ENCODE results near the gene ZFX.

The ZFX gene

DNA sequence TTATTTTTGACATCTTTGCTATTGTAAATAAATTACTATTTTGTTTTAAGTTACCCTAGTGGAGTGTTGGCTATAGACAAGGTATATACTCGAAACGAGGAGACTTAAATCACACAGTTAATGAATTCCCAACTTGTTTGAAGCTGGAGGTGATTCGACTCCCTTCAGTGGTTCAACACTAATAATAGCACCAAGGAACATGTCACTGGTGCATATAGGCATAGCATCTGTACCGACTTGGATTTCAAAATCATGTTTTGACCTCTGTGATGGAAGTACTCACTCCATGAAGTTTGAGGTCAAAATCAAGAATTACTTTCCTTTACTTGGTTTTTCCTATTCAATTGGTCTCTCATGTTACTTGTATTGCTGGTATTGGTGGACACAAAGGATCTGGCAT, 66.5 kb downstream of the ZFX start:
- TF ChIP-seq, protein P1, sequence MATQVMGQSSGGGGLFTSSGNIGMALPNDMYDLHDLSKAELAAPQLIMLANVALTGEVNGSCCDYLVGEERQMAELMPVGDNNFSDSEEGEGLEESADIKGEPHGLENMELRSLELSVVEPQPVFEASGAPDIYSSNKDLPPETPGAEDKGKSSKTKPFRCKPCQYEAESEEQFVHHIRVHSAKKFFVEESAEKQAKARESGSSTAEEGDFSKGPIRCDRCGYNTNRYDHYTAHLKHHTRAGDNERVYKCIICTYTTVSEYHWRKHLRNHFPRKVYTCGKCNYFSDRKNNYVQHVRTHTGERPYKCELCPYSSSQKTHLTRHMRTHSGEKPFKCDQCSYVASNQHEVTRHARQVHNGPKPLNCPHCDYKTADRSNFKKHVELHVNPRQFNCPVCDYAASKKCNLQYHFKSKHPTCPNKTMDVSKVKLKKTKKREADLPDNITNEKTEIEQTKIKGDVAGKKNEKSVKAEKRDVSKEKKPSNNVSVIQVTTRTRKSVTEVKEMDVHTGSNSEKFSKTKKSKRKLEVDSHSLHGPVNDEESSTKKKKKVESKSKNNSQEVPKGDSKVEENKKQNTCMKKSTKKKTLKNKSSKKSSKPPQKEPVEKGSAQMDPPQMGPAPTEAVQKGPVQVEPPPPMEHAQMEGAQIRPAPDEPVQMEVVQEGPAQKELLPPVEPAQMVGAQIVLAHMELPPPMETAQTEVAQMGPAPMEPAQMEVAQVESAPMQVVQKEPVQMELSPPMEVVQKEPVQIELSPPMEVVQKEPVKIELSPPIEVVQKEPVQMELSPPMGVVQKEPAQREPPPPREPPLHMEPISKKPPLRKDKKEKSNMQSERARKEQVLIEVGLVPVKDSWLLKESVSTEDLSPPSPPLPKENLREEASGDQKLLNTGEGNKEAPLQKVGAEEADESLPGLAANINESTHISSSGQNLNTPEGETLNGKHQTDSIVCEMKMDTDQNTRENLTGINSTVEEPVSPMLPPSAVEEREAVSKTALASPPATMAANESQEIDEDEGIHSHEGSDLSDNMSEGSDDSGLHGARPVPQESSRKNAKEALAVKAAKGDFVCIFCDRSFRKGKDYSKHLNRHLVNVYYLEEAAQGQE (IDR thresholded peaks at IDR 0.05; ENCODE audit: insufficient replicate concordance, low read depth): no peak
- TF ChIP-seq SPI1 (IDR thresholded peaks at IDR 0.05; ENCODE audit: borderline replicate concordance, low read depth): no peak
- TF ChIP-seq, protein P2, sequence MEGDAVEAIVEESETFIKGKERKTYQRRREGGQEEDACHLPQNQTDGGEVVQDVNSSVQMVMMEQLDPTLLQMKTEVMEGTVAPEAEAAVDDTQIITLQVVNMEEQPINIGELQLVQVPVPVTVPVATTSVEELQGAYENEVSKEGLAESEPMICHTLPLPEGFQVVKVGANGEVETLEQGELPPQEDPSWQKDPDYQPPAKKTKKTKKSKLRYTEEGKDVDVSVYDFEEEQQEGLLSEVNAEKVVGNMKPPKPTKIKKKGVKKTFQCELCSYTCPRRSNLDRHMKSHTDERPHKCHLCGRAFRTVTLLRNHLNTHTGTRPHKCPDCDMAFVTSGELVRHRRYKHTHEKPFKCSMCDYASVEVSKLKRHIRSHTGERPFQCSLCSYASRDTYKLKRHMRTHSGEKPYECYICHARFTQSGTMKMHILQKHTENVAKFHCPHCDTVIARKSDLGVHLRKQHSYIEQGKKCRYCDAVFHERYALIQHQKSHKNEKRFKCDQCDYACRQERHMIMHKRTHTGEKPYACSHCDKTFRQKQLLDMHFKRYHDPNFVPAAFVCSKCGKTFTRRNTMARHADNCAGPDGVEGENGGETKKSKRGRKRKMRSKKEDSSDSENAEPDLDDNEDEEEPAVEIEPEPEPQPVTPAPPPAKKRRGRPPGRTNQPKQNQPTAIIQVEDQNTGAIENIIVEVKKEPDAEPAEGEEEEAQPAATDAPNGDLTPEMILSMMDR (IDR thresholded peaks at IDR 0.05; ENCODE audit: insufficient read depth, low read length): no peak
- no peak for TF ChIP-seq GABPA (IDR thresholded peaks at IDR 0.05; ENCODE audit: low read depth)
- TF ChIP-seq POLR2AphosphoS5 (IDR thresholded peaks at IDR 0.05; ENCODE audit: low read depth): no peak
- H3K4me3 ChIP-seq (replicated peaks; ENCODE audit: insufficient read depth, low read length): no peak overlapping the region
- DNase-seq (ENCODE audit: low read depth in 1 of 2, low spot score in 1 of 2): no peak
- H3K27ac ChIP-seq (replicated peaks): no peak overlapping the region
- no peaks in the 10 kb centered on the region for H3K27me3 ChIP-seq (ENCODE audit: insufficient read depth, poor library complexity, severe bottlenecking)

DNA sequence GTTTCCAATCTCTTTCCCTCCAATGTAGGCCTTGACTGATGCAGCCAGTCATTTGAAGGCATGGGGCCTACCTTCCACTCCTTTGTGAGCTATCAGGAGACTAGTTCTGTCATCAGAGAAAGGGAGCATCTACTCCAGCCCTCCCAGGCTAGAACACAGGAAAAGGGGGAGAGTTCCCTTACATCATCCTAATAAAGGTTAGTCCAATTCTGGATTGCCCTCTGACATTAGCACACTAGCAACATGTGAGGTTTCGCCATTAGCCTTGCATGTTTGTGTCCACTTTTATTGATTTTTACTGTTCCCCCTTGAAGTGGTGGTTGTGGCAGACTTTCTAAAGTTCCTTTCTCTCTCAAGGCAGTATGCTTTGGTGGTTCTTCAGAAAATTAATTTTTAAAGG, 67.3 kb downstream of the ZFX start:
- no peak for DNase-seq (ENCODE audit: low read depth in 1 of 2, low spot score in 1 of 2)
- H3K27ac ChIP-seq (replicated peaks): no peak overlapping the region

DNA sequence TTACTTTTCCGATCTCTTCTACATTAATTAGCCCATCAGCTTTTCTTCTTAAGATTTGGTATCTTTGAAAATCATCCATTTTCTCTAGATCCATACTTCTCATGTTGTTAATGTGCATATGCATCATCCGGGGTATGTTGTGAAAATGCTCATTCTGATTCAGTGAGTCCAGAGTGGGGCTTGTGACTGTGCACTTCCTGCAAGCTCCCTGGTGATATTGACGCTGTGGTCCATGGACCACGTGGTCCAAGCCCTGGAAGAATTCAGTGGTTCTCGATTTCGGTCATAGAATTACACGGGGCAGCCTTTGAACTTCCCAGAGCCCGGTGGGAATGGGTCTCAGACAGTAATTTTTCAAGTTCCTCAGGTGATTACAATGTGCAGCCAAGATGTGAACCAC, 69.8 kb downstream of the ZFX start:
- H3K27ac ChIP-seq (replicated peaks): no peak overlapping the region
- no peak for DNase-seq (ENCODE audit: low read depth in 1 of 2, low spot score in 1 of 2)
- H3K27me3 ChIP-seq (ENCODE audit: insufficient read depth, poor library complexity, severe bottlenecking): peaks cover 3% of the 10 kb centered on the region
- no peak overlapping the region for H3K4me3 ChIP-seq (replicated peaks; ENCODE audit: insufficient read depth, low read length)
- TF ChIP-seq SPI1 (IDR thresholded peaks at IDR 0.05; ENCODE audit: borderline replicate concordance, low read depth) (no peak), POLR2AphosphoS5 (IDR thresholded peaks at IDR 0.05; ENCODE audit: low read depth) (no peak)

More for the DNA sequence above, 67.3 kb downstream of the ZFX start:
- Histone ChIP-seq H3K27me3 (ENCODE audit: insufficient read depth, poor library complexity, severe bottlenecking) (no peaks in the 10 kb centered on the region), H3K4me3 (replicated peaks; ENCODE audit: insufficient read depth, low read length) (no peak overlapping the region)
- TF ChIP-seq, protein P2 (IDR thresholded peaks at IDR 0.05; ENCODE audit: insufficient read depth, low read length): no peak
- TF ChIP-seq SPI1 (IDR thresholded peaks at IDR 0.05; ENCODE audit: borderline replicate concordance, low read depth) (no peak), POLR2AphosphoS5 (IDR thresholded peaks at IDR 0.05; ENCODE audit: low read depth) (no peak), GABPA (IDR thresholded peaks at IDR 0.05; ENCODE audit: low read depth) (no peak)
- TF ChIP-seq, protein P1 (IDR thresholded peaks at IDR 0.05; ENCODE audit: insufficient replicate concordance, low read depth): no peak

DNA sequence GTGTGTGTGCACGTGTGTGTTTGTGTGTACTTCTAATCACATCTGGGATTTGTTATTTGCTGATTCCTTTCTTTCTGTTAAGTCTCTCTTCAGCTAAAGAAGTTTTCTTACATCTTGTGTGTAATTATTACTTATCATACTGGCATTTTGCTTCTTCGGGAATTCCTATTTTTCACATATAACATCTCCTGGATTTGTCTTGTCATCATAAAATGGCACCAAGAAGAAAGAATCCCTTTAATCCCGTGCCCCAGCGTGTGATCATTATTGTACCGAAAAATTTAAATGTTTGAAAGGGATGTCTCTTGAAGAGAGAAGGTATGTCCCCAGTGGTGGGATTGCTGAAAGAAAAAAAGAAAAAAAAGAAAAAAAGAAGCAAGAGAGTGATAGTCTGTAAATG, 72.3 kb downstream of the ZFX start:
- Histone ChIP-seq H3K27me3 (ENCODE audit: insufficient read depth, poor library complexity, severe bottlenecking) (peaks cover 3% of the 10 kb centered on the region), H3K4me3 (replicated peaks; ENCODE audit: insufficient read depth, low read length) (no peak overlapping the region), H3K27ac (replicated peaks) (no peak overlapping the region)
- no peak for TF ChIP-seq POLR2AphosphoS5 (IDR thresholded peaks at IDR 0.05; ENCODE audit: low read depth)
- TF ChIP-seq GABPA (IDR thresholded peaks at IDR 0.05; ENCODE audit: low read depth): no peak
- TF ChIP-seq, protein P1 (IDR thresholded peaks at IDR 0.05; ENCODE audit: insufficient replicate concordance, low read depth): no peak
- TF ChIP-seq, protein P2 (IDR thresholded peaks at IDR 0.05; ENCODE audit: insufficient read depth, low read length): no peak
- TF ChIP-seq SPI1 (IDR thresholded peaks at IDR 0.05; ENCODE audit: borderline replicate concordance, low read depth): no peak
- no peak for DNase-seq (ENCODE audit: low read depth in 1 of 2, low spot score in 1 of 2)

Measured in HL-60 (cell line).